ENCODE results near the gene ZNF319. TPM values are rescaled to one million over a fixed set of nuclear protein-coding genes. Genes with fewer than 3 reads are reported as not detected.
"Not testable (repeated sequence)": the region's sequence is repeated elsewhere in the genome, so short reads cannot be mapped to it uniquely, and the experiment has no call there.

The ZNF319 gene
- total and polyA plus RNA-seq, 2 of the 13 experiments (the other 11 are each of a cell fraction or from before 2014, with no cell fraction given): 2.4 to 3.6 TPM

DNA sequence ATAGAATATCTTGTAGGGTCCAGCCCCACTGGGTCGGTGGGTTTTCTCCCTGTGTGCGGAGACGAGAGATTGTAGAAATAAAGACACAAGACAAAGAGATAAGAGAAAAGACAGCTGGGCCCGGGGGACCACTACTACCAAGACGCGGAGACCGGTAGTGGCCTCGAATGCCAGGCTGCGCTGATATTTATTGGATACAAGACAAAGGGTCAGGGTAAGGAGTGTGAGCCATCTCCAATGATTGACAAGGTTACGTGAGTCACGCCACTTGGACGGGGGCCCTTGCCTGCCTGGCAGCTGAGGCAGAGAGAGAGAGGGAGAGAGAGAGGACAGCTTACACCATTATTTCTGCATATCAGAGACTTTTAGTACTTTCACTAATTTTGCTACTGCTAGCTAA lies 4.3 kb upstream of the ZNF319 start:
- H3K27ac ChIP-seq (ENCODE audit: extremely low read length, insufficient read depth, low read length); H3K79me2 ChIP-seq (ENCODE audit: insufficient read depth, low read length); FAIRE-seq; ATAC-seq; H3K27me3 ChIP-seq (ENCODE audit: control insufficient read depth in 1 of 2, insufficient read depth in 2 of 2, low read length in 2 of 2); H2AFZ ChIP-seq (ENCODE audit: low read length); H3K4me3 ChIP-seq (replicated peaks in 1 of 3; ENCODE audit: insufficient read depth in 1 of 3, low read depth in 2 of 3, low read length in 3 of 3); H3K4me2 ChIP-seq (ENCODE audit: low read depth, low read length); H4K20me1 ChIP-seq (ENCODE audit: insufficient read depth, low read length); H3K9ac ChIP-seq (ENCODE audit: insufficient read depth, low read depth, low read length); BruUV-seq (replicated peaks); DNase-seq (ENCODE audit: low spot score); POLR2A ChIA-PET; H3K9me3 ChIP-seq (ENCODE audit: low read length): not testable (repeated sequence)
- peaks cover 21% of the 10 kb centered on the region for H3K4me1 ChIP-seq (ENCODE audit: insufficient read depth, low read length)
- in situ Hi-C loops (cut with HindIII; ENCODE audit: extremely low pct_ligation_motif_present, low pct_unique_long_range_greater_than_20kb): loop anchor here (5.0 kb wide), 2 partner anchors 107 to 247 kb away; no protein-coding TSS in a partner anchor
- CTCF ChIA-PET (ENCODE audit: low intra/inter-chr PET ratio, low total read pairs): interaction anchor here (1.5 to 2.8 kb wide), 3 partner anchors 105 to 282 kb away, joined by 5 to 14 read pairs (median 5); no protein-coding TSS in a partner anchor
- WGBS (ENCODE audit: low lambda C conversion rate): 93% methylated on average over 12 of the region's 12 CpGs
- peaks cover 3 to 33% of the 10 kb centered on the region in 2 experiments; a peak in 4 of 5 replicates for H3K36me3 ChIP-seq (replicated peaks in 1 of 2; ENCODE audit: control insufficient read depth in 1 of 2, insufficient read depth in 2 of 2, low read length in 2 of 2)
- intact Hi-C loops (cut with micrococcal nuclease; ENCODE audit: unreplicated experiment): loop anchor here (1.0 to 10.0 kb wide), 3 partner anchors 105 to 270 kb away; partner anchors contain the start of gene KATNB1

DNA sequence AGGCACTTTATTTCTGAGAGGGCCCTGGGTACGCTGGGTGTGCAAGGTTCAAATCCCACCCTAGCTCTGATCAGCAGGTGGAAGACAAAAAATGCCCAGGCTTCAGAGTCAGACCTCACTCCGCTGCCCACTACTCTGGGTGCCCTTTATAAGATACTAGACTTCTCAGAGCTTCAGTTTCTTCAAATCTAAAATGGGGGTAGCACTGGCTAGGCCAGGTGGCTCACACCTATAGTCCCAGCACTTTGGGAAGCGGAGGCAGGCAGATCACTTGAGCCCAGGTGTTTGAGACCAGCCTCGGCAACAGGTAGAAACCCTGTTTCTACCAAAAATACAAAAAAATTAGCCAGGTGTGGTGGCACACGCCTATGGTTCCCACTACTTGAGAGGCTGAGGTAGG lies 2.5 kb upstream of the ZNF319 start:
- H3K27me3 ChIP-seq (ENCODE audit: control insufficient read depth in 1 of 2, insufficient read depth in 2 of 2, low read length in 2 of 2): no peaks in the 10 kb centered on the region; a peak in 1 of 5 replicates
- FAIRE-seq (no peak), DNase-seq (ENCODE audit: low spot score) (no peak), ATAC-seq (no peak)
- BruUV-seq (replicated peaks): TSS peak; percentile 43
- POLR2A ChIA-PET: interaction anchor here (1.5 kb wide), 1 partner anchor 110 kb away, joined by 3 read pairs; no protein-coding TSS in a partner anchor
- H4K20me1 ChIP-seq (ENCODE audit: insufficient read depth, low read length): no peaks in the 10 kb centered on the region
- intact Hi-C loops (cut with micrococcal nuclease; ENCODE audit: unreplicated experiment) (loop anchor here (5.0 to 10.0 kb wide), 2 partner anchors 206 to 268 kb away; partner anchors contain the start of gene KATNB1), in situ Hi-C loops (cut with HindIII; ENCODE audit: extremely low pct_ligation_motif_present, low pct_unique_long_range_greater_than_20kb) (loop anchor here (5.0 kb wide), 2 partner anchors 106 to 246 kb away; no protein-coding TSS in a partner anchor)
- H3K9ac ChIP-seq (ENCODE audit: insufficient read depth, low read depth, low read length): no peak overlapping the region
- peaks cover 34% of the 10 kb centered on the region for H3K4me1 ChIP-seq (ENCODE audit: insufficient read depth, low read length)
- no peak overlapping the region for H3K27ac ChIP-seq (ENCODE audit: extremely low read length, insufficient read depth, low read length)
- no peak overlapping the region for H3K4me3 ChIP-seq (replicated peaks in 1 of 3; ENCODE audit: insufficient read depth in 1 of 3, low read depth in 2 of 3, low read length in 3 of 3)
- peaks cover 3 to 26% of the 10 kb centered on the region in 2 experiments; a peak in 4 of 5 replicates for H3K36me3 ChIP-seq (replicated peaks in 1 of 2; ENCODE audit: control insufficient read depth in 1 of 2, insufficient read depth in 2 of 2, low read length in 2 of 2)
- H3K9me3 ChIP-seq (ENCODE audit: low read length): peaks cover 8% of the 10 kb centered on the region
- H3K79me2 ChIP-seq (ENCODE audit: insufficient read depth, low read length): peaks cover 9% of the 10 kb centered on the region
- no peak overlapping the region for H3K4me2 ChIP-seq (ENCODE audit: low read depth, low read length)
- WGBS (ENCODE audit: low lambda C conversion rate): 93% methylated on average over 5 of the region's 5 CpGs
- CTCF ChIA-PET (ENCODE audit: low intra/inter-chr PET ratio, low total read pairs): no interaction called here
- no peak overlapping the region for H2AFZ ChIP-seq (ENCODE audit: low read length)
- TF ChIP-seq, protein P1, sequence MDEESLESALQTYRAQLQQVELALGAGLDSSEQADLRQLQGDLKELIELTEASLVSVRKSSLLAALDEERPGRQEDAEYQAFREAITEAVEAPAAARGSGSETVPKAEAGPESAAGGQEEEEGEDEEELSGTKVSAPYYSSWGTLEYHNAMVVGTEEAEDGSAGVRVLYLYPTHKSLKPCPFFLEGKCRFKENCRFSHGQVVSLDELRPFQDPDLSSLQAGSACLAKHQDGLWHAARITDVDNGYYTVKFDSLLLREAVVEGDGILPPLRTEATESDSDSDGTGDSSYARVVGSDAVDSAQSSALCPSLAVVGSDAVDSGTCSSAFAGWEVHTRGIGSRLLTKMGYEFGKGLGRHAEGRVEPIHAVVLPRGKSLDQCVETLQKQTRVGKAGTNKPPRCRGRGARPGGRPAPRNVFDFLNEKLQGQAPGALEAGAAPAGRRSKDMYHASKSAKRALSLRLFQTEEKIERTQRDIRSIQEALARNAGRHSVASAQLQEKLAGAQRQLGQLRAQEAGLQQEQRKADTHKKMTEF (CRISPR knock-in tag; IDR thresholded peaks at IDR 0.05): no peak
- TF ChIP-seq ZNF605 (CRISPR knock-in tag; IDR thresholded peaks at IDR 0.05): no peak
- no peak for TF ChIP-seq HDAC2 (CRISPR knock-in tag; IDR thresholded peaks at IDR 0.05)
- TF ChIP-seq DNMT1 (CRISPR knock-in tag; IDR thresholded peaks at IDR 0.05): no peak
- TF ChIP-seq BORCS8-MEF2B (CRISPR knock-in tag; IDR thresholded peaks at IDR 0.05): no peak
- TF ChIP-seq, protein P2, sequence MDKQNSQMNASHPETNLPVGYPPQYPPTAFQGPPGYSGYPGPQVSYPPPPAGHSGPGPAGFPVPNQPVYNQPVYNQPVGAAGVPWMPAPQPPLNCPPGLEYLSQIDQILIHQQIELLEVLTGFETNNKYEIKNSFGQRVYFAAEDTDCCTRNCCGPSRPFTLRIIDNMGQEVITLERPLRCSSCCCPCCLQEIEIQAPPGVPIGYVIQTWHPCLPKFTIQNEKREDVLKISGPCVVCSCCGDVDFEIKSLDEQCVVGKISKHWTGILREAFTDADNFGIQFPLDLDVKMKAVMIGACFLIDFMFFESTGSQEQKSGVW (CRISPR knock-in tag; IDR thresholded peaks at IDR 0.05; ENCODE audit: borderline replicate concordance): no peak
- no peak for TF ChIP-seq PHF21A (CRISPR knock-in tag; IDR thresholded peaks at IDR 0.05)
- TF ChIP-seq ZNF441 (CRISPR knock-in tag; IDR thresholded peaks at IDR 0.05; ENCODE audit: borderline replicate concordance): no peak
- TF ChIP-seq PHF5A (CRISPR knock-in tag; IDR thresholded peaks at IDR 0.05; ENCODE audit: low read depth, unreplicated experiment): no peak
- no peak for TF ChIP-seq CCDC6 (CRISPR knock-in tag; IDR thresholded peaks at IDR 0.05)
- TF ChIP-seq, protein P3, sequence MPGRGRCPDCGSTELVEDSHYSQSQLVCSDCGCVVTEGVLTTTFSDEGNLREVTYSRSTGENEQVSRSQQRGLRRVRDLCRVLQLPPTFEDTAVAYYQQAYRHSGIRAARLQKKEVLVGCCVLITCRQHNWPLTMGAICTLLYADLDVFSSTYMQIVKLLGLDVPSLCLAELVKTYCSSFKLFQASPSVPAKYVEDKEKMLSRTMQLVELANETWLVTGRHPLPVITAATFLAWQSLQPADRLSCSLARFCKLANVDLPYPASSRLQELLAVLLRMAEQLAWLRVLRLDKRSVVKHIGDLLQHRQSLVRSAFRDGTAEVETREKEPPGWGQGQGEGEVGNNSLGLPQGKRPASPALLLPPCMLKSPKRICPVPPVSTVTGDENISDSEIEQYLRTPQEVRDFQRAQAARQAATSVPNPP (CRISPR knock-in tag; IDR thresholded peaks at IDR 0.05): no peak
- TF ChIP-seq KLF16 (CRISPR knock-in tag; IDR thresholded peaks at IDR 0.05): no peak
- no peak for TF ChIP-seq FOXO1 (CRISPR knock-in tag; IDR thresholded peaks at IDR 0.05)
- TF ChIP-seq MLLT10 (CRISPR knock-in tag; IDR thresholded peaks at IDR 0.05): no peak
- TF ChIP-seq ZKSCAN5 (CRISPR knock-in tag; IDR thresholded peaks at IDR 0.05): no peak
- TF ChIP-seq NONO (IDR thresholded peaks at IDR 0.05): no peak
- no peak for TF ChIP-seq NONO (CRISPR knock-in tag; conservative IDR thresholded peaks at IDR 0.05)
